Neuron (in vitro differentiated cells): ENCODE measurements around the gene DBN1.
A peak's percentile ranks its signal among the peaks of the same experiment; 100 is the strongest.

Source experiments
- H2AFZ ChIP-seq: one replicate; pipeline ENCODE4 v1.6.1; 2013; ENCODE audit warnings: low read depth, mild to moderate bottlenecking, inconsistent platforms, low read length, moderate library complexity
- H3K27me3 ChIP-seq: one replicate; pipeline ENCODE4 v1.6.1; 2013; ENCODE audit warnings: low read length; ENCODE audit not compliant: insufficient read depth
- H3K36me3 ChIP-seq: one replicate; pipeline ENCODE4 v1.6.1; 2013; ENCODE audit warnings: low read length; ENCODE audit not compliant: insufficient read depth
- H3K4me1 ChIP-seq: one replicate; pipeline ENCODE4 v1.6.1; 2013; ENCODE audit warnings: low read length; ENCODE audit not compliant: insufficient read depth
- H3K4me3 ChIP-seq: 2 replicates; pipeline ENCODE4 v1.5.1; 2013; ENCODE audit warnings: mild to moderate bottlenecking, low read length, moderate library complexity
- H3K9me3 ChIP-seq: one replicate; pipeline ENCODE4 v1.6.1; 2013; ENCODE audit warnings: low read length

Gene DBN1

DNA sequence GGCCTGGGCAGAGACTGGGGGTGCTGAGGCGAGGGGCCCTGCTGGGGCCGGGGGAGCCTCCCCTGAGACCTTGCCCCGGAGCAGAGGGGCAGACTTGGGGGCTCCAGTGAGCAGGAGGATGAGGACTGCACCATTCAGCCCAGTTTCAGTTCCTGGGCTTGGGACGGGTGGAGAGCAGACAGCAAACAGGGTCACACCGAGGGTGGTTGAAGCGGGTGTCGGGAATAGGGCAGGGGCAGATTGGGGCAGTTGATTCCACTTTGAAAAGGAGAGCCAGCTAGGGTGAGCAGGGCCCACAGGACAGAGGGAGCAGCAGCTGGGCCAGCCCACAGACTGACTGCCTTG lies 42.5 kb downstream of the DBN1 start:
- Histone ChIP-seq H3K9me3 (no peaks in the 10 kb centered on the region), H3K36me3 (peaks cover 40% of the 10 kb centered on the region), H2AFZ (no peak overlapping the region), H3K27me3 (no peaks in the 10 kb centered on the region), H3K4me1 (peaks cover 12% of the 10 kb centered on the region), H3K4me3 (no peak overlapping the region)

DNA sequence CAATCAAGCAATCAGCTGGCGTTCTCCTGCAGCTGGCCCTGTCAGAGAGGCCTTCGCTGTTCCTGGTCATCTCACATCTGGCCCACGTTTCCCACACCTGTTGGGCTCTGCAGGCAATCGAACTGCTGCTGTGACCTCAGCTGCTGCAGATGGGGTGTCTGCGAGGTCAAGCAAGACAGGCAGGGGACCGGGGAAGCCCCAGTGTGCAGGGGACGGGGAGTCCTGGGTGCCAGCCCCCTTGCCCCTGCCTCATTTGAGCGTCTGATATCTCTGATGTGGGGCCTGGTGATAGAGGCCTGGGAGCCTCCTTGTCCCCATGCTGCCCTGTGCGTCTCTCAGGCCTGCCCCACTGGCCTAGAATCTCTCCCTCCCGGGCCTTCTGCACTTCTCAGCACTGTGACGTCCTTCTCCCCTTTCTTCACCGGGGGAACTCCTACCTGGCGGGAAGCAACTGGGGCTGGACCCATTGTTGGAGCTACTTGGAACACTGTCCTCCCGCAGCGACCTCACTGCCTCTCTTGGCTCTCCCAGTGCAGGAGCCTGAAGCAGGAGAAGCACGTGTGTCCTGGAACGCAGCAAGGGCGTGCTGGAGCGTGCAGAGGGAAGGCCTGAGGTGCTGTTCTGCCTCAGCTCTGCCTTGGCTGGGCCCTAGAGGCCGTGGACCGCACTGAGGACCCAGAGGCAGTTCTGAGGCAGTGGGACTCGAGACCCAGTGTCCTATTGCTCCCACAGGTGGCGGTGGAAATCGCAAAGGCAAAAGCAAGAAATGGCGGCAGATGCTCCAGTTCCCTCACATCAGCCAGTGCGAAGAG lies 43.1 kb downstream of the DBN1 start:
- Histone ChIP-seq H3K36me3 (peaks cover 34% of the 10 kb centered on the region), H3K9me3 (no peaks in the 10 kb centered on the region), H3K4me3 (no peak overlapping the region), H3K27me3 (no peaks in the 10 kb centered on the region), H3K4me1 (peaks cover 16% of the 10 kb centered on the region), H2AFZ (no peak overlapping the region)

DNA sequence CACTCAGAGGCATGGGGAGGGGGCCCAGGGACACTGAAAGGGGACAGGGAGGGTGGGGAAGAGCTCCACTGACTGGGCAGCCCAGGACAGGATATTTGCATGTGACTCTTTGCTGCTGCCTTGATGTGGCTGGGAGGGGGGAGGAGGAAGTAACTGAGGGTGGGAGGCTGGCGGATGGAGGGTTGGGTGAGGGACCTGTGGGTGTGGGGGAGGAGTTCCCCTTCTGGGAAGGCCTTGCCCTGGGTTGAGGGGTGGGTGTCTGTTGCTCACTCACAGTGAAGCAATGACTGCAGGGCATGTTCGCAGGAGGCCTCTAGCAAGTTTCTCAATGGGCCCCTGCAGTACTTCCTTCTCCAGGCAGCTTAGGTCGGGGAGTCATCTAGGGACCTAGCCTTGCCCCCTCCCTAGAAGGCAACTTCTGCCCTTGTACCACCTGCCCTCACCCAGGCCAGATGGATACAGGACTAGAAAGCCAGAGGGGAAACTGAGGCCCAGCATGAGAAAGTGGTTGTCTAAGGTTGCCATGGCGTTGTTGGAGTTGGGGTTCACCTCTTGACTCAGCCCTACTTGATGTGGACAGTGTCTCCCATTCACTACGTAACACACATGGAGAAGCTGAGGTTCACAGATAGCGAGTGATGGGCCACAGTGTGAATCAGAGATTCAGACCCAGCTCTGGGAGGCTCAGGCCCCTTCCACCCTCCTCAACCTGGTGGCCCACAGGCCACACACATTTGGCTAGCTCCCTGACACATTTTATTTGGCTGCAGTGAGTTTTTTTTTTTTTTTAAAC lies 44.0 kb downstream of the DBN1 start:
- peaks cover 18% of the 10 kb centered on the region for H3K4me1 ChIP-seq
- H3K36me3 ChIP-seq: peaks cover 29% of the 10 kb centered on the region
- H2AFZ ChIP-seq: no peak overlapping the region
- no peak overlapping the region for H3K4me3 ChIP-seq
- no peaks in the 10 kb centered on the region for H3K27me3 ChIP-seq
- no peaks in the 10 kb centered on the region for H3K9me3 ChIP-seq

DNA sequence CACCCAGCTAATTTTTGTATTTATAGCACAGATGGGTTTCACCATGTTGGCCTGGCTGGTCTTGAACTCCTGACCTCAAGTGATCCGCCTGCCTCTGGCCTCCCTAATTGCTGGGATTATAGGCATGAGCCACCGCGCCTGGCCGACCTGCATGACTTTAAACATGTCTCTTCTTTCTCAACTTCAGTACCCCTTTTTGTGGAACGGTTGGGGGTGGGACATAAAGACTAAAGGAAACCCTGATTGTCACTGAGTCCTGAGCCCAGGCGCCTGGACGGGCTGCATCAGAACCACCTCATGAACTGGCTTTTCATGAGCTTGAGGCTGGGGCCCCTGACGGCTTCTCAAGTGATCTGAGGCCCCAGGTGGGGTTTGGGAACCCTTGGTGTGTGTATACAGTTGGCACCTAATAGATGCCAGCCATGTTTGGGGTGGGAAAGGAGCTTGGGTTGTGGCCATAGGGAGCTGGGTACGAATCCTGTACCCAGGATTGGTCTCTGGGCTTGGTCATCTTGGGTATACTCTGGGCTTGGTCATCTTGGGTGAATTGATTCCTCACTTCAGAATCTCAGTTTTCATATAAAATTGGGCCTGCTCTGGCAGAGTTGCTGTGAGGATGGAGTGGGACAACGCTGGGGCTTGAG lies 44.7 kb downstream of the DBN1 start:
- H3K9me3 ChIP-seq: no peaks in the 10 kb centered on the region
- no peak overlapping the region for H2AFZ ChIP-seq
- no peaks in the 10 kb centered on the region for H3K27me3 ChIP-seq
- H3K4me1 ChIP-seq: peaks cover 18% of the 10 kb centered on the region
- H3K36me3 ChIP-seq: peaks cover 22% of the 10 kb centered on the region
- H3K4me3 ChIP-seq: no peak overlapping the region

DNA sequence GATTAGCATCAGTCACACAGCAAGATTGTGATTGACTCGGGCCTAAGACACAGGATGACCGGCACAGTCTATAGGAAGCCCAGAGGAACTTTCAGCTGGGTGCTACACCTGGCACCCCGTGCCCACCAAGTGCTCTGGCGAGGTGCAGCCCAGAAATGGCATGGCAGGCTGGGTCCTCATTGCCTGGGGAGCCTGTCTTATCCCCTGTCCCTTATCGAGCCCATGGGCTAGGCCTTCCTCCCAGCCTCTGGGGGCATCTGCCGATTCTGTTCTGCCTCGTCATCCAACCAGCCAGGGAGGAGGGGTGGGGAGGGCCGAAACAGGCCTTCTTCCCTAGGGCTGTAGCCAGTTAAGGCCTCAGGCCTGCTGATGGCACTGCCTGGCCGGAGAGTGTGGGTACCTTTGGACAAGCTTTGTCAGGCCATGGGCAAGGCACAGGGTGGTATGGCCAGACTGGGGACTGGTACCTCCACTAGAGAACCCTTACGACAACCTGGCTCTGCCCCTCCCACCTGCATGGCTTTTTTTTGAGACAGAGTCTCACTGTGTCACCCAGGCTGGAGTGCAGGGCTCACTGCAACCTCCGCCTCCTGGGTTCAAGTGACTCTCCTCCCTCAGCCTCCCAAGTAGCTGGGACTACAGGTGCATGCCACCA lies 45.4 kb downstream of the DBN1 start:
- H3K4me3 ChIP-seq: peak overlapping the region; percentile 79
- H3K4me1 ChIP-seq: peaks cover 18% of the 10 kb centered on the region
- H3K36me3 ChIP-seq: peaks cover 16% of the 10 kb centered on the region
- H3K9me3 ChIP-seq: no peaks in the 10 kb centered on the region
- no peak overlapping the region for H2AFZ ChIP-seq
- H3K27me3 ChIP-seq: no peaks in the 10 kb centered on the region

DNA sequence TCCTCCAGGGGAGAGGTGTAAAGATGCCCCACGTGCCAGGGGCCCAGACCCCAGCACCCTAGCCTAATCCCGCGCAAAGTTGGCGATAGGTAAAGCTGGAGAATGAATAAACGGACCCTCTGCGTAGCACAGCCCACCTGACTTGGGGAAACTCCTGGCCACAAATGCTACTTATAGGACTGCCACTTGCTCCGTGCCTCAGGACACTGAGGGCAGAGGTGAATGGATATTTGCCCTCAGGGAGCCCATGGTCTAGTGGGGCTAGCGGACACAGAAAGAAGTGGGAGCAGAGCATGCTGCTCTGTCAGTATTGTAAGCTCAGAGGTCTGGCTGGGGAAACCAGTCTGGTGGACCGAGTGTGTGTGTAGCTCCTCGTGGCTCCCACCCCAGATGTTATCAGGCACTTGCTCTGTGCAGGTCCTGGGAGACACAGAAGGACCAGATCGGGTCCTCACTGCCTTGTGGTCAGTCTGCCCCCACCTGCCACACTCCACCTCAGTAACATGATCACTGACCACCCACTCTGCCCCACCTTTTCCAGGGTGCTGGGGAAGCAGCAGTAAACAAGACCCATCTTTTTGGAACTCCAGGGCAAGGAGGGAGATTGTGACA lies 46.1 kb downstream of the DBN1 start:
- Histone ChIP-seq H3K27me3 (no peaks in the 10 kb centered on the region), H2AFZ (no peak overlapping the region), H3K9me3 (no peaks in the 10 kb centered on the region), H3K36me3 (peaks cover 9% of the 10 kb centered on the region), H3K4me3 (peak overlapping the region; percentile 79), H3K4me1 (peaks cover 18% of the 10 kb centered on the region)

DNA sequence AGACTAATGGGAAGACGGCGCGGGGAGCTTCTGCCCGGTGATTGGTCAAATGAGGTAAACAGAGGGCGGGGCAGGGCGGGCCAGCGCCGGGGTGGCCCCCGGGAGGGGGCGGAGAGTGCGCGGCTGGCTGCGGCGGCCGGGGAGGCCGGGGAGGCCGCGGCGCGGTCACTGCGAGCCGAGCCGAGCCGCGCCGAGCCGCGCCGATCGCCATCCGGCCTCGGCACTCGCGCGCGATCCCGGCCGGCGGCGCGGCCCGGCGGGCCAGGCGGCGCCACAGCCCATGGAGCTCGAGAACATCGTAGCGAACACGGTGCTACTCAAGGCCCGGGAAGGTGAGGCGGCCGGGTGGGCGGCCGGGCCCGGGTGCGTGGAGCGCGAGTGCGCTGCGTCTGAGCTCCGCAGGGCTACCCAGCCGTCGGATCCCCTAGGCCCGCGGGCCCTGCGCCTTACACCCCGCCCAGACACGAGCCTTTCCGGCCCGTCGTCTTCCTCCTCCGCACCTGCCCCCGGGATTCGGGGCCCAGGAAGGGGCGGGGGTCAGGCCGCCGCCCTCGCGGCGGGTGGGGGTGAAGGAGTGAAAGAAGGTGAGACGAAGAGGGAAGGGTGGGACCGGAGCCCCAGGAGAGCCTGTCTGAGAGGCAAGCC lies 46.7 kb downstream of the DBN1 start, which contains the start of gene GRK6:
GRK6 (plus strand) TSS at position 111 of the 645 bp plus-strand sequence; CDS start at position 281, 170 bp downstream.
- Histone ChIP-seq H3K27me3 (no peaks in the 10 kb centered on the region), H3K4me3 (peak within 1 kb of the TSS; percentile 79), H3K9me3 (no peaks in the 10 kb centered on the region), H2AFZ (peak within 1 kb of the TSS; percentile 39), H3K36me3 (peaks cover 5% of the 10 kb centered on the region), H3K4me1 (peaks cover 18% of the 10 kb centered on the region)

DNA sequence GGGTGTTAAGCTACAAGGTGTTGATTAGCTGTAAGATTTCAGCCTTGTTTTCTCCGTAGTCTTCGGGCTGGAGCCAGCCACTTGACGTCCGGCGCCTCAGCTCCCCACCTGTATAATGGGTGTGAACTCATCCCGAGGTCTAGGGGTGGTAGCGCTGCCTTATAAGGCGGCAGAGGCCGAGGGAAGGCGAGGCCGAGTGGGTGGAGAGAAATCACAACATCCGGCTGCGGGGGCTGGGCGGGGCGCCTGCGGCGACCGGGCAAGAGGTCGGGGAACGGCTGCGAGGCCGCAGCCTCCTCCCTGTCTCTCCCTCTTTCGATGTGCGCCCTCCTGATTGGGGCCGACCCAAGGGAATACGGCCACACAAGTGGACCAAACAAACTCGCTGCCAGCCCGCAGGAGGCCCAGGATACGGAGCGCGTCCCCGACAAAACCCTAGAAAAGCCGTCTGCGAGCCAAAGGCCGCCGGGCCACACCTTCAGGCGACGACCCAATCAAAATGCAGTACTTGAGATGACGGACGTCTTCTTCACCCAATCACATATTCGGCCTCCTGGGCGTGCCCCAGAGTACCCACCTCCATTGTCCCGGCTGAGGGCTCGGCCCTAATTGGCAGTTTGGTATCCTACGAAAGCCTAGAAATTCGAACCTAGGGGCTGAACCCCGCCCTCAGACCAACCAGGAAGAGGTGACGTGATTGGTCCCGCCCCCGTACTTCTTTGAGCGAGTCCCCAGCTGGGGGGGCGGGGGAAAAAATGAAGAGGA lies 47.5 kb downstream of the DBN1 start:
- H2AFZ ChIP-seq: peak overlapping the region; percentile 39
- peaks cover 18% of the 10 kb centered on the region for H3K4me1 ChIP-seq
- no peaks in the 10 kb centered on the region for H3K27me3 ChIP-seq
- no peaks in the 10 kb centered on the region for H3K9me3 ChIP-seq
- no peaks in the 10 kb centered on the region for H3K36me3 ChIP-seq
- peak overlapping the region; percentile 61 for H3K4me3 ChIP-seq

DNA sequence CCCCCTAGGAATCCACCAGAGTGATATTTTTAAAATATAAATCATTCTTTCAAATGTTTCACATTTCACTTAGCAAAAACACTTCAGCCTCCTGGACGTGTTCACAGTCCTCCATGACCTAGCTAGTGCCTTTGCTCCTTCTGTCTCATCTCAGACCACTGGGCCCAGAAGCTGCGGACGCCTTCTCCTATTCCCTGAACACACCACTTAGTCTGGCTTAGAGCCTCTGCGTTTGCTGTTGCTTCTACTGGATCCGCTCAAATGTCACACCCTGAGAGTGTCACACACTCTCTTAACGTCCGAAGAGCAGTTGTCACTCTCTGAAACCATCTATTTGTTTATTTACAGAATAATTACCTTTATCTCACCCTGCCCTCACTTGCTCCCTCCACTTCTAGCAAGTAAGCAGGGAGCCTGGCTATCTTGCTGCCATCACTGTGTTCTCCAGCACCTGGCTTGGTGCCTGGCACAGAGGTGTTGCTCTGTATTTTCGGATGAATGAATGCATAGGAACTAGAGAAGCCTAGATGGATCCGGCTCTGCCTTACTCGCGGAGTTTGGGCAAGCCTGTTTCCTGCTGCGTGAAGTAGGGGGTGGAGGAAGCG lies 48.1 kb downstream of the DBN1 start:
- no peaks in the 10 kb centered on the region for H3K36me3 ChIP-seq
- H3K9me3 ChIP-seq: no peaks in the 10 kb centered on the region
- peak overlapping the region; percentile 39 for H2AFZ ChIP-seq
- H3K27me3 ChIP-seq: no peaks in the 10 kb centered on the region
- H3K4me1 ChIP-seq: peaks cover 18% of the 10 kb centered on the region
- peak overlapping the region; percentile 61 for H3K4me3 ChIP-seq

DNA sequence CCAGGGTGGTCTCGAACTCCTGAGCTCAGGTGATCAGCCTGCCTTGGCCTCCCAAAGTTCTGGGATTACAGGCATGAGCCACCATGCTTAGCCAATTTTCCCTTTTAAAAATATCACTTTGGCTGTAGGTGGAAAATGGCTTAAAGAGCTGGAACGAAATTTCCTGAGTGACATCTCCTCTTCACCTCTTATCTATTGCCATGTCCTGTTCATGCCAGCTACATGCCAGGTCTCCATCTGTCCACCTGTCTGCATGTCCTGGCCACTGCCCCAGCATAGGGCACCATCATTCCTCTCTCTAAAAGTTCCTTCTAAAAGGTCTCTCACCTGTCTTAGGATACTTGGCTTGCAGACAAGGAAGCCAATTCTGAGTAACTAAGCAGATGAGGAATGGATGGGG lies 49.8 kb downstream of the DBN1 start:
- H3K4me3 ChIP-seq: no peak overlapping the region
- peaks cover 18% of the 10 kb centered on the region for H3K4me1 ChIP-seq
- no peak overlapping the region for H2AFZ ChIP-seq
- H3K36me3 ChIP-seq: no peaks in the 10 kb centered on the region
- no peaks in the 10 kb centered on the region for H3K9me3 ChIP-seq
- H3K27me3 ChIP-seq: no peaks in the 10 kb centered on the region

DNA sequence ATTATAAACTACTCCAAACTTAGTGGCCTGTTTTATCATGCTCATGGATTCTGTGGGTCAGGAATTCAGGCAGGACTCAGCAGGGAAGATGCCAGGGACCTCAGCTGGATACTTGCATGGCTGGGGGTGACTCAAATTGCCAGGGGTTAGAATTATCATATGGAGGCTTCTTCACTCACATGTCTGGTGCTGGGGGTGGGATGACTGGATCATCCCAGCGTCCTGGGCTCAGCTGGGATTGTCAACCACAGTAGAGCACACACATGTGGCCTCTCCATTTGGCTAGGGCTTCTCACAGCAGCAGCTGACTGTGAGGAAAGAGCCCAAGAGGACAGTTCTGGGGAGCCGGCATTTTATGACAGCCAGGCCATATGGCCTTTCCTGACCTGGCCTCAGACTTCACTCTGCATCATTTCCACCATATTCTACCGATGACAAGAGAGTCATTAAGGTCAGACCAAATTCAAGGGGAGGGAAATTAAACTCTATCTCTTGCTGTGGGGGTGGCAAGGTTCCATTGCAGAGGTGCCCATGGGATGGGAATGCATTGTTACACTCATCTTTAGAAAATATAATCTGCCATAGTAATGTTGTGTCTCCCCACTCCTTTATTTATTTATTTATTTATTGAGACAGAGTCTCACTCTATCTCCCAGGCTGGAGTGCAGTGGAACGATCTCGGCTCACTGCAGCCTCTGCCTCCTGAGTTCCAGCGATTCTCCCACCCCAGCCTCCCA lies 52.2 kb downstream of the DBN1 start:
- peaks cover 3% of the 10 kb centered on the region for H3K27me3 ChIP-seq
- H3K4me1 ChIP-seq: peaks cover 6% of the 10 kb centered on the region
- no peaks in the 10 kb centered on the region for H3K36me3 ChIP-seq
- no peak overlapping the region for H2AFZ ChIP-seq
- no peak overlapping the region for H3K4me3 ChIP-seq
- no peaks in the 10 kb centered on the region for H3K9me3 ChIP-seq
